Measurements from ENCODE around the gene SUN1.
"Not testable (repeated sequence)": the region's sequence is repeated elsewhere in the genome, so short reads cannot be mapped to it uniquely, and the experiment has no call there.

The SUN1 gene

DNA sequence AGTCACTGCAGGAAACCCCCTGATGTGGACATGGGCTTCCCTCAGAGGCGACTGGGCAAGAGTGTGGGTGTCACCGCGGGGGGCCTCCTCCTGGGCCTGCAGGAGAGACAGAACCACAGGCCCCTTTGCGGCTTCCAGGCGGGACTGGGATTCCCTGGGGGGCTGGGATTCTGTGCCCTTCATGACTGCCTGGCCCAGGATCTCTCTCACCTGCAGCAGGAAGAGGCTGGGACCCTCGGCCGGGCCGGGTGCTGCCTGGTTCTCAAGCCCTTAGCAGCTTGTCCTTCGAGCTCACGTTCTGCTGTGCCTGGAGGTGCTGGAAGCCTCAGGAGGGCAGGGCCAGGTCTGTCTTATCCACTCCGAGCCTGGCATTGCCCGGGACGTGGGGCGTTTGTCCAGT is 11.8 kb downstream of the SUN1 start:
- Histone ChIP-seq H3K27ac (no peak overlapping the region), H3K4me3 (ENCODE audit: low read depth, low read length) (no peak overlapping the region)
- in situ Hi-C loops (cut with HindIII; ENCODE audit: low pct_ligation_motif_present, low sequenced_read_pairs): no loop called here

DNA sequence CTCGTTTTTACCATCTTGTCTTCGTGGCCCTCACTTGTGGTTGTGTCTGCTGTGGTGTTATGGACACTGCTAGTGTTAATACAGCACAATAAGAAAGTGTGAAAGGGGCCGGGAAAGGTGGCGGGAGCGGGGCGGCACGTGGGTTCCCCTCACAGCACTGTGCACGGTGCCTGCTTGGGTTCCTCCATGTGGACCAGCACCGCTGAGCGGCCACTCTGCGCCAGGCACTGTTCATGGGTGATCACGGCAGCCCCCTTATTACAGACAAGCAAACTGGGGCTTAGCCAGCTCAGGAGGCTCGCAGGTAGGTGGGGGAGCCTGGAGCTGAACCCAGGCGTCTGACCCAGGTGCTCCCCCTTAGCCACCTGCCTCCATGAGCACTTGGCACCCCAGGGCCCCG is 12.2 kb downstream of the SUN1 start:
- in situ Hi-C loops (cut with HindIII; ENCODE audit: low pct_ligation_motif_present, low sequenced_read_pairs): no loop called here
- peaks cover 22% of the 10 kb centered on the region for H3K36me3 ChIP-seq (replicated peaks)
- no peak for DNase-seq

More for the DNA sequence above, 11.8 kb downstream of the SUN1 start:
- DNase-seq: no peak
- H3K36me3 ChIP-seq (replicated peaks): peaks cover 23% of the 10 kb centered on the region
- TF ChIP-seq, protein P1, sequence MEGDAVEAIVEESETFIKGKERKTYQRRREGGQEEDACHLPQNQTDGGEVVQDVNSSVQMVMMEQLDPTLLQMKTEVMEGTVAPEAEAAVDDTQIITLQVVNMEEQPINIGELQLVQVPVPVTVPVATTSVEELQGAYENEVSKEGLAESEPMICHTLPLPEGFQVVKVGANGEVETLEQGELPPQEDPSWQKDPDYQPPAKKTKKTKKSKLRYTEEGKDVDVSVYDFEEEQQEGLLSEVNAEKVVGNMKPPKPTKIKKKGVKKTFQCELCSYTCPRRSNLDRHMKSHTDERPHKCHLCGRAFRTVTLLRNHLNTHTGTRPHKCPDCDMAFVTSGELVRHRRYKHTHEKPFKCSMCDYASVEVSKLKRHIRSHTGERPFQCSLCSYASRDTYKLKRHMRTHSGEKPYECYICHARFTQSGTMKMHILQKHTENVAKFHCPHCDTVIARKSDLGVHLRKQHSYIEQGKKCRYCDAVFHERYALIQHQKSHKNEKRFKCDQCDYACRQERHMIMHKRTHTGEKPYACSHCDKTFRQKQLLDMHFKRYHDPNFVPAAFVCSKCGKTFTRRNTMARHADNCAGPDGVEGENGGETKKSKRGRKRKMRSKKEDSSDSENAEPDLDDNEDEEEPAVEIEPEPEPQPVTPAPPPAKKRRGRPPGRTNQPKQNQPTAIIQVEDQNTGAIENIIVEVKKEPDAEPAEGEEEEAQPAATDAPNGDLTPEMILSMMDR (IDR thresholded peaks at IDR 0.05; ENCODE audit: low read depth, low read length, missing control alignments): no peak
- no peaks in the 10 kb centered on the region for H3K27me3 ChIP-seq (replicated peaks)

DNA sequence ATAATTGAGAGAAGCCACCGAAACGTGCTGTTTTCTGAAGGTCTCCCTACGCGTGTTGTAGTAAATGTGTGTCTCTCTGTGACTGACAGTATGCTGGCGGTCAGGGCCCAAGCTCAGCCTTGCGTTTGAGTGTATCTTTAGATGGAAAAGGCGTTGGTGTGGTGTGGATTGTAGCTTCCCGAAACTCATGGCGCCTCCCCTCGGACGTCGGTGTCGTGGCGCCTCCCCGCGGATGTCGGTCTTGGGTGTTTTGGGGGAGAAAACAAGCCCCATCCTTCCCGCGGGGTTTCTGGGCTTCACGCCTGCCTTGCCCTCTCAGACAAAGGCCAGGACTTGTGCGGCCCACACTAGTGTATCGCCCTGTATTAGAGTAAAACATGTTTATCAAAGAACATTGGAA is 12.8 kb downstream of the SUN1 start:
- H3K36me3 ChIP-seq (replicated peaks): peaks cover 23% of the 10 kb centered on the region
- no peaks in the 10 kb centered on the region for H3K27me3 ChIP-seq (replicated peaks)
- no peak overlapping the region for H3K4me3 ChIP-seq (ENCODE audit: low read depth, low read length)
- H3K27ac ChIP-seq: no peak overlapping the region
- TF ChIP-seq, protein P1 (IDR thresholded peaks at IDR 0.05; ENCODE audit: low read depth, low read length, missing control alignments): no peak
- DNase-seq: no peak
- in situ Hi-C loops (cut with HindIII; ENCODE audit: low pct_ligation_motif_present, low sequenced_read_pairs): no loop called here

More for the DNA sequence above, 12.2 kb downstream of the SUN1 start:
- Histone ChIP-seq H3K27me3 (replicated peaks) (no peaks in the 10 kb centered on the region), H3K4me3 (ENCODE audit: low read depth, low read length) (no peak overlapping the region), H3K27ac (no peak overlapping the region)
- TF ChIP-seq, protein P1 (IDR thresholded peaks at IDR 0.05; ENCODE audit: low read depth, low read length, missing control alignments): no peak

DNA sequence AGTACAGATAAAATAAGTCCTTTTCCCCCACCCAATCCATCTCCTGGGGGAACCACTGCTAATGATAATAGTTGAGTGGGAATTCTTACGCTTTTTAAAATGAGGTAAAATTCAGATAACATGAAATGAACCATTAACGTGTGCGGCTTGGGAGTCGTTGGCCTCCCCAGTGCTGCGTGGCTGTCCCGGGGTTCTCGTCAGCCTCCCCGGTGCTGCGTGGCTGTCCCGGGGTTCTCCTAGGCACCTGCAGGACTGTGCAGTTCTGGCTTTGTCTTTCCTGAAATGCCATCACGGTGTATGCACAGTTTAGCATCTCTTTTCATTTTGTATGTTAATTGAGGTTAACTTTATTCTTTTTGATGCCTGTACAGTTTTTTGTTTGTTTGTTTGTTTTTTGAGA is 13.5 kb downstream of the SUN1 start:
- H3K4me3 ChIP-seq (ENCODE audit: low read depth, low read length): no peak overlapping the region
- TF ChIP-seq, protein P1 (IDR thresholded peaks at IDR 0.05; ENCODE audit: low read depth, low read length, missing control alignments): no peak
- in situ Hi-C loops (cut with HindIII; ENCODE audit: low pct_ligation_motif_present, low sequenced_read_pairs): no loop called here
- peaks cover 22% of the 10 kb centered on the region for H3K36me3 ChIP-seq (replicated peaks)
- H3K27ac ChIP-seq: no peak overlapping the region
- no peaks in the 10 kb centered on the region for H3K27me3 ChIP-seq (replicated peaks)
- DNase-seq: no peak

DNA sequence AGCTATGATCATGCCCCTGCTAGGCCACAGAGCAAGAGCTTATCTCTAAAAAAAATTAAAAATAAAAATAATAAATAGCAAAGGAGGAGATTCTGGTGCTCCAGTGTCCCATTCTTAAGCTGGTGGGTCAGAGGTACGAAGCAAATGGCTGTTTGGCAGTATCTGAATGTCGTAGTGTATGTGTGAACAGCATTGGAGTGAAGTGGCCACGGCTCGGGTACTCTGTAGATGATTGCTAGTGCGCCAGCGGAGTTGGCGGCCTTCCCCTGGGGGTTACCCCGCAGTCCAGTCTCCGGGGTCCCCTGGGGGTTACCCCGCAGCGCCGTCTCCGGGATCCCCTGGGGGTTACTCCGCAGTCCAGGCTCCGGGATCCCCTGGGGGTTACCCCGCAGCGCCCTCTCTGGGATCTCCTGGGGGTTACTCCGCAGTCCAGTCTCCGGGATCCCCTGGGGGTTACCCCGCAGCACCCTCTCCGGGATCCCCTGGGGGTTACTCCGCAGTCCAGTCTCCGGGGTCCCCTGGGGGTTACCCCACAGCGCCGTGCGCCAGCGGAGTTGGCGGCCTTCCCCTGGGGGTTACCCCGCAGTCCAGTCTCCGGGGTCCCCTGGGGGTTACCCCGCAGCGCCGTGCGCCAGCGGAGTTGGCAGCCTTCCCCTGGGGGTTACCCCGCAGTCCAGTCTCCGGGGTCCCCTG is 14.8 kb downstream of the SUN1 start:
- in situ Hi-C loops (cut with HindIII; ENCODE audit: low pct_ligation_motif_present, low sequenced_read_pairs); H3K27me3 ChIP-seq (replicated peaks); DNase-seq; H3K4me3 ChIP-seq (ENCODE audit: low read depth, low read length); H3K27ac ChIP-seq: not testable (repeated sequence)
- peaks cover 31% of the 10 kb centered on the region for H3K36me3 ChIP-seq (replicated peaks)

DNA sequence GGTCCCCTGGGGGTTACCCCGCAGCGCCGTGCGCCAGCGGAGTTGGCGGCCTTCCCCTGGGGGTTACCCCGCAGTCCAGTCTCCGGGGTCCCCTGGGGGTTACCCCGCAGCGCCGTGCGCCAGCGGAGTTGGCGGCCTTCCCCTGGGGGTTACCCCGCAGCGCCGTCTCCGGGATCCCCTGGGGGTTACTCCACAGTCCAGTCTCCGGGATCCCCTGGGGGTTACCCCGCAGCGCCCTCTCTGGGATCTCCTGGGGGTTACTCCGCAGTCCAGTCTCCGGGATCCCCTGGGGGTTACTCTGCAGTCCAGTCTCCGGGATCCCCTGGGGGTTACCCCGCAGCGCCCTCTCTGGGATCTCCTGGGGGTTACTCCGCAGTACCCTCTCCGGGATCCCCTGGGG is 15.5 kb downstream of the SUN1 start:
- H3K36me3 ChIP-seq (replicated peaks): peaks cover 33% of the 10 kb centered on the region
- H3K4me3 ChIP-seq (ENCODE audit: low read depth, low read length); H3K27me3 ChIP-seq (replicated peaks); in situ Hi-C loops (cut with HindIII; ENCODE audit: low pct_ligation_motif_present, low sequenced_read_pairs); H3K27ac ChIP-seq; DNase-seq: not testable (repeated sequence)

DNA sequence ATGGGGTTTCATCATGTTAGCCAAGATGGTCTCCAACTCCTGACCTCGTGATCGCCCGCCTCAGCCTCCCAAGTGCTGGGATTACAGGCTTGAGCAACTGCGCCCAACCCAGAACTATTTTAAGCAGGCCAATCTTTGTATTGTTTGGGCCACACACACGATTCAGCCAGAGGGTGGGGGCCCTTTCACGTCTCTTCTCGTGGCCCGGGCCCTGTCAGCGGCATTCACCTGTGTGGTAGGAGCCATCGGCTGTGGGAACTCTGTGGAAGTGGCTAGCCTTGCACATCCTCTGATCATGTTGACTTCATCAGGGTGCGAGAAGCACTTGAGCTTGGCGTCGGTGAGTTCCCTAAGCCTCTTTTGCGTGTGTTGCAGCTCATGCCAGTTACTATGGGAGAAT is 16.9 kb downstream of the SUN1 start:
- in situ Hi-C loops (cut with HindIII; ENCODE audit: low pct_ligation_motif_present, low sequenced_read_pairs): no loop called here
- DNase-seq: no peak
- TF ChIP-seq, protein P1 (IDR thresholded peaks at IDR 0.05; ENCODE audit: low read depth, low read length, missing control alignments): no peak
- Histone ChIP-seq H3K4me3 (ENCODE audit: low read depth, low read length) (no peak overlapping the region), H3K27ac (no peak overlapping the region), H3K27me3 (replicated peaks) (no peaks in the 10 kb centered on the region), H3K36me3 (replicated peaks) (peaks cover 34% of the 10 kb centered on the region)
